ENCODE measurements around the gene TPP1.

- no peak for TF ChIP-seq CREB5 (CRISPR knock-in tag; IDR thresholded peaks at IDR 0.05; ENCODE audit: low read depth)
- TF ChIP-seq, protein P1, sequence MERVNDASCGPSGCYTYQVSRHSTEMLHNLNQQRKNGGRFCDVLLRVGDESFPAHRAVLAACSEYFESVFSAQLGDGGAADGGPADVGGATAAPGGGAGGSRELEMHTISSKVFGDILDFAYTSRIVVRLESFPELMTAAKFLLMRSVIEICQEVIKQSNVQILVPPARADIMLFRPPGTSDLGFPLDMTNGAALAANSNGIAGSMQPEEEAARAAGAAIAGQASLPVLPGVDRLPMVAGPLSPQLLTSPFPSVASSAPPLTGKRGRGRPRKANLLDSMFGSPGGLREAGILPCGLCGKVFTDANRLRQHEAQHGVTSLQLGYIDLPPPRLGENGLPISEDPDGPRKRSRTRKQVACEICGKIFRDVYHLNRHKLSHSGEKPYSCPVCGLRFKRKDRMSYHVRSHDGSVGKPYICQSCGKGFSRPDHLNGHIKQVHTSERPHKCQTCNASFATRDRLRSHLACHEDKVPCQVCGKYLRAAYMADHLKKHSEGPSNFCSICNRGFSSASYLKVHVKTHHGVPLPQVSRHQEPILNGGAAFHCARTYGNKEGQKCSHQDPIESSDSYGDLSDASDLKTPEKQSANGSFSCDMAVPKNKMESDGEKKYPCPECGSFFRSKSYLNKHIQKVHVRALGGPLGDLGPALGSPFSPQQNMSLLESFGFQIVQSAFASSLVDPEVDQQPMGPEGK (CRISPR knock-in tag; IDR thresholded peaks at IDR 0.05; ENCODE audit: borderline replicate concordance) = no peak
- TF ChIP-seq BACH2 (CRISPR knock-in tag; IDR thresholded peaks at IDR 0.05; ENCODE audit: borderline replicate concordance) = no peak
- no peak for TF ChIP-seq TCF4 (CRISPR knock-in tag; IDR thresholded peaks at IDR 0.05; ENCODE audit: borderline replicate concordance)
- TF ChIP-seq, protein P2, sequence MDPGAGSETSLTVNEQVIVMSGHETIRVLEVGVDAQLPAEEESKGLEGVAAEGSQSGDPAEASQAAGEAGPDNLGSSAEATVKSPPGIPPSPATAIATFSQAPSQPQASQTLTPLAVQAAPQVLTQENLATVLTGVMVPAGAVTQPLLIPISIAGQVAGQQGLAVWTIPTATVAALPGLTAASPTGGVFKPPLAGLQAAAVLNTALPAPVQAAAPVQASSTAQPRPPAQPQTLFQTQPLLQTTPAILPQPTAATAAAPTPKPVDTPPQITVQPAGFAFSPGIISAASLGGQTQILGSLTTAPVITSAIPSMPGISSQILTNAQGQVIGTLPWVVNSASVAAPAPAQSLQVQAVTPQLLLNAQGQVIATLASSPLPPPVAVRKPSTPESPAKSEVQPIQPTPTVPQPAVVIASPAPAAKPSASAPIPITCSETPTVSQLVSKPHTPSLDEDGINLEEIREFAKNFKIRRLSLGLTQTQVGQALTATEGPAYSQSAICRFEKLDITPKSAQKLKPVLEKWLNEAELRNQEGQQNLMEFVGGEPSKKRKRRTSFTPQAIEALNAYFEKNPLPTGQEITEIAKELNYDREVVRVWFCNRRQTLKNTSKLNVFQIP (CRISPR knock-in tag; IDR thresholded peaks at IDR 0.05; ENCODE audit: borderline replicate concordance, low read depth) = no peak
- no peak for TF ChIP-seq PPARA (CRISPR knock-in tag; IDR thresholded peaks at IDR 0.05; ENCODE audit: borderline replicate concordance)
- TF ChIP-seq ZFP3 (CRISPR knock-in tag; IDR thresholded peaks at IDR 0.05) = no peak
- TF ChIP-seq ISL1 (CRISPR knock-in tag; IDR thresholded peaks at IDR 0.05) = no peak
- no peak for TF ChIP-seq ESRRG (CRISPR knock-in tag; IDR thresholded peaks at IDR 0.05)
Measured at GRCh38 chr11:6569706-6570105, 49.5 kb downstream of the TPP1 start.
